ENCODE data around the gene MYO5B. TPM values are rescaled to one million over a fixed set of nuclear protein-coding genes. Genes with fewer than 3 reads are reported as not detected.

MYO5B gene
- polyA plus RNA-seq, 2 donors = 35.3 to 38.5 TPM

GRCh38 chr18:50004013-50004412, 190.9 kb downstream of the MYO5B start:
- 72 to 80% methylated on average over 4 of the region's 4 CpGs for WGBS, 2 donors
- Histone ChIP-seq H3K9me3 (ENCODE audit: control insufficient read depth in 2 of 2, insufficient read depth in 1 of 2, low read depth in 1 of 2, low read length in 1 of 2) (no peaks in the 10 kb centered on the region), H3K27ac (ENCODE audit: low read depth in 2 of 2, low read length in 1 of 2) (no peak overlapping the region), H3K27me3 (ENCODE audit: control insufficient read depth in 1 of 2, insufficient read depth in 2 of 2, low read length in 2 of 2) (no peaks in the 10 kb centered on the region), H3K36me3 (ENCODE audit: control insufficient read depth in 2 of 2, insufficient read depth in 2 of 2, low read length in 1 of 2) (no peaks in the 10 kb centered on the region), H3K4me3 (ENCODE audit: low read depth in 1 of 2, low read length in 2 of 2) (no peak overlapping the region), H3K4me1 (ENCODE audit: control insufficient read depth in 2 of 2, insufficient read depth in 2 of 2, low read length in 1 of 2) (no peaks in the 10 kb centered on the region)

GRCh38 chr18:50002781-50003180, 192.2 kb downstream of the MYO5B start:
- H3K27ac ChIP-seq (ENCODE audit: low read depth in 2 of 2, low read length in 1 of 2) = no peak overlapping the region
- H3K4me3 ChIP-seq (ENCODE audit: low read depth in 1 of 2, low read length in 2 of 2) = no peak overlapping the region
- H3K9me3 ChIP-seq (ENCODE audit: control insufficient read depth in 2 of 2, insufficient read depth in 1 of 2, low read depth in 1 of 2, low read length in 1 of 2) = no peaks in the 10 kb centered on the region
- H3K4me1 ChIP-seq (ENCODE audit: control insufficient read depth in 2 of 2, insufficient read depth in 2 of 2, low read length in 1 of 2) = no peaks in the 10 kb centered on the region
- H3K36me3 ChIP-seq (ENCODE audit: control insufficient read depth in 2 of 2, insufficient read depth in 2 of 2, low read length in 1 of 2) = no peaks in the 10 kb centered on the region
- whole genome bisulfite sequencing, 2 donors = 83 to 89% methylated on average over 2 of the region's 2 CpGs
- H3K27me3 ChIP-seq (ENCODE audit: control insufficient read depth in 1 of 2, insufficient read depth in 2 of 2, low read length in 2 of 2) = no peaks in the 10 kb centered on the region

- Histone ChIP-seq H3K27me3 (ENCODE audit: control insufficient read depth in 1 of 2, insufficient read depth in 2 of 2, low read length in 2 of 2) (no peaks in the 10 kb centered on the region), H3K27ac (ENCODE audit: low read depth in 2 of 2, low read length in 1 of 2) (no peak overlapping the region), H3K9me3 (ENCODE audit: control insufficient read depth in 2 of 2, insufficient read depth in 1 of 2, low read depth in 1 of 2, low read length in 1 of 2) (no peaks in the 10 kb centered on the region), H3K36me3 (ENCODE audit: control insufficient read depth in 2 of 2, insufficient read depth in 2 of 2, low read length in 1 of 2) (no peaks in the 10 kb centered on the region), H3K4me1 (ENCODE audit: control insufficient read depth in 2 of 2, insufficient read depth in 2 of 2, low read length in 1 of 2) (no peaks in the 10 kb centered on the region), H3K4me3 (ENCODE audit: low read depth in 1 of 2, low read length in 2 of 2) (no peak overlapping the region)
- WGBS, 2 donors = 80 to 92% methylated on average over 5 of the region's 5 CpGs
Observed at GRCh38 chr18:50000227-50000626, 194.7 kb downstream of the MYO5B start.

- 76 to 90% methylated on average over 6 of the region's 6 CpGs for WGBS, 2 donors
- Histone ChIP-seq H3K9me3 (ENCODE audit: control insufficient read depth in 2 of 2, insufficient read depth in 1 of 2, low read depth in 1 of 2, low read length in 1 of 2) (no peaks in the 10 kb centered on the region), H3K27ac (ENCODE audit: low read depth in 2 of 2, low read length in 1 of 2) (no peak overlapping the region), H3K27me3 (ENCODE audit: control insufficient read depth in 1 of 2, insufficient read depth in 2 of 2, low read length in 2 of 2) (no peaks in the 10 kb centered on the region), H3K4me1 (ENCODE audit: control insufficient read depth in 2 of 2, insufficient read depth in 2 of 2, low read length in 1 of 2) (no peaks in the 10 kb centered on the region), H3K36me3 (ENCODE audit: control insufficient read depth in 2 of 2, insufficient read depth in 2 of 2, low read length in 1 of 2) (no peaks in the 10 kb centered on the region), H3K4me3 (ENCODE audit: low read depth in 1 of 2, low read length in 2 of 2) (no peak overlapping the region)
Observed at GRCh38 chr18:49999128-49999527, 195.8 kb downstream of the MYO5B start.

GRCh38 chr18:49997558-49997957, 197.4 kb downstream of the MYO5B start:
- H3K9me3 ChIP-seq (ENCODE audit: control insufficient read depth in 2 of 2, insufficient read depth in 1 of 2, low read depth in 1 of 2, low read length in 1 of 2) = no peaks in the 10 kb centered on the region
- WGBS, 2 donors = 63 to 75% methylated on average over 6 of the region's 6 CpGs
- H3K4me1 ChIP-seq (ENCODE audit: control insufficient read depth in 2 of 2, insufficient read depth in 2 of 2, low read length in 1 of 2) = no peaks in the 10 kb centered on the region

GRCh38 chr18:49994410-49994809, 200.5 kb downstream of the MYO5B start:
- Histone ChIP-seq H3K27me3 (ENCODE audit: control insufficient read depth in 1 of 2, insufficient read depth in 2 of 2, low read length in 2 of 2) (no peaks in the 10 kb centered on the region), H3K4me1 (ENCODE audit: control insufficient read depth in 2 of 2, insufficient read depth in 2 of 2, low read length in 1 of 2) (no peaks in the 10 kb centered on the region), H3K4me3 (ENCODE audit: low read depth in 1 of 2, low read length in 2 of 2) (no peak overlapping the region), H3K27ac (ENCODE audit: low read depth in 2 of 2, low read length in 1 of 2) (no peak overlapping the region), H3K9me3 (ENCODE audit: control insufficient read depth in 2 of 2, insufficient read depth in 1 of 2, low read depth in 1 of 2, low read length in 1 of 2) (no peaks in the 10 kb centered on the region), H3K36me3 (ENCODE audit: control insufficient read depth in 2 of 2, insufficient read depth in 2 of 2, low read length in 1 of 2) (no peaks in the 10 kb centered on the region)
- WGBS, 2 donors = 88 to 94% methylated on average over 4 of the region's 4 CpGs

More at GRCh38 chr18:49997558-49997957, 197.4 kb downstream of the MYO5B start:
- no peaks in the 10 kb centered on the region for H3K27me3 ChIP-seq (ENCODE audit: control insufficient read depth in 1 of 2, insufficient read depth in 2 of 2, low read length in 2 of 2)
- no peak overlapping the region for H3K4me3 ChIP-seq (ENCODE audit: low read depth in 1 of 2, low read length in 2 of 2)
- H3K27ac ChIP-seq (ENCODE audit: low read depth in 2 of 2, low read length in 1 of 2) = no peak overlapping the region
- no peaks in the 10 kb centered on the region for H3K36me3 ChIP-seq (ENCODE audit: control insufficient read depth in 2 of 2, insufficient read depth in 2 of 2, low read length in 1 of 2)

- Histone ChIP-seq H3K27me3 (ENCODE audit: control insufficient read depth in 1 of 2, insufficient read depth in 2 of 2, low read length in 2 of 2) (no peaks in the 10 kb centered on the region), H3K36me3 (ENCODE audit: control insufficient read depth in 2 of 2, insufficient read depth in 2 of 2, low read length in 1 of 2) (no peaks in the 10 kb centered on the region), H3K27ac (ENCODE audit: low read depth in 2 of 2, low read length in 1 of 2) (no peak overlapping the region), H3K4me1 (ENCODE audit: control insufficient read depth in 2 of 2, insufficient read depth in 2 of 2, low read length in 1 of 2) (no peaks in the 10 kb centered on the region), H3K4me3 (ENCODE audit: low read depth in 1 of 2, low read length in 2 of 2) (no peak overlapping the region), H3K9me3 (ENCODE audit: control insufficient read depth in 2 of 2, insufficient read depth in 1 of 2, low read depth in 1 of 2, low read length in 1 of 2) (no peaks in the 10 kb centered on the region)
- WGBS, 2 donors = 85 to 92% methylated on average over 6 of the region's 6 CpGs
Observed at GRCh38 chr18:49993299-49993698, 201.6 kb downstream of the MYO5B start.

GRCh38 chr18:49988733-49989132, 206.2 kb downstream of the MYO5B start:
- Histone ChIP-seq H3K27ac (ENCODE audit: low read depth in 2 of 2, low read length in 1 of 2) (no peak overlapping the region), H3K4me1 (ENCODE audit: control insufficient read depth in 2 of 2, insufficient read depth in 2 of 2, low read length in 1 of 2) (no peaks in the 10 kb centered on the region), H3K9me3 (ENCODE audit: control insufficient read depth in 2 of 2, insufficient read depth in 1 of 2, low read depth in 1 of 2, low read length in 1 of 2) (peaks cover 0 to 2% of the 10 kb centered on the region in 2 donors), H3K4me3 (ENCODE audit: low read depth in 1 of 2, low read length in 2 of 2) (no peak overlapping the region), H3K27me3 (ENCODE audit: control insufficient read depth in 1 of 2, insufficient read depth in 2 of 2, low read length in 2 of 2) (no peaks in the 10 kb centered on the region), H3K36me3 (ENCODE audit: control insufficient read depth in 2 of 2, insufficient read depth in 2 of 2, low read length in 1 of 2) (peaks cover 0 to 4% of the 10 kb centered on the region in 2 donors)
- 69 to 73% methylated on average over 2 of the region's 2 CpGs for WGBS, 2 donors

GRCh38 chr18:49988101-49988500, 206.8 kb downstream of the MYO5B start:
- peaks cover 0 to 4% of the 10 kb centered on the region in 2 donors for H3K36me3 ChIP-seq (ENCODE audit: control insufficient read depth in 2 of 2, insufficient read depth in 2 of 2, low read length in 1 of 2)
- H3K4me3 ChIP-seq (ENCODE audit: low read depth in 1 of 2, low read length in 2 of 2) = no peak overlapping the region
- H3K27ac ChIP-seq (ENCODE audit: low read depth in 2 of 2, low read length in 1 of 2) = no peak overlapping the region
- no peaks in the 10 kb centered on the region for H3K27me3 ChIP-seq (ENCODE audit: control insufficient read depth in 1 of 2, insufficient read depth in 2 of 2, low read length in 2 of 2)
- no peaks in the 10 kb centered on the region for H3K4me1 ChIP-seq (ENCODE audit: control insufficient read depth in 2 of 2, insufficient read depth in 2 of 2, low read length in 1 of 2)
- peaks cover 0 to 2% of the 10 kb centered on the region in 2 donors for H3K9me3 ChIP-seq (ENCODE audit: control insufficient read depth in 2 of 2, insufficient read depth in 1 of 2, low read depth in 1 of 2, low read length in 1 of 2)
- 84 to 86% methylated on average over 5 of the region's 5 CpGs for WGBS, 2 donors

GRCh38 chr18:49985236-49985635, 209.7 kb downstream of the MYO5B start:
- Histone ChIP-seq H3K4me3 (ENCODE audit: low read depth in 1 of 2, low read length in 2 of 2) (no peak overlapping the region), H3K36me3 (ENCODE audit: control insufficient read depth in 2 of 2, insufficient read depth in 2 of 2, low read length in 1 of 2) (peaks cover 0 to 4% of the 10 kb centered on the region in 2 donors), H3K9me3 (ENCODE audit: control insufficient read depth in 2 of 2, insufficient read depth in 1 of 2, low read depth in 1 of 2, low read length in 1 of 2) (peaks cover 0 to 2% of the 10 kb centered on the region in 2 donors), H3K27me3 (ENCODE audit: control insufficient read depth in 1 of 2, insufficient read depth in 2 of 2, low read length in 2 of 2) (no peaks in the 10 kb centered on the region), H3K27ac (ENCODE audit: low read depth in 2 of 2, low read length in 1 of 2) (no peak overlapping the region), H3K4me1 (ENCODE audit: control insufficient read depth in 2 of 2, insufficient read depth in 2 of 2, low read length in 1 of 2) (no peaks in the 10 kb centered on the region)
- 67 to 71% methylated on average over 3 of the region's 3 CpGs for WGBS, 2 donors
